ENCODE data around the gene SGPP2.

SGPP2 gene

DNA sequence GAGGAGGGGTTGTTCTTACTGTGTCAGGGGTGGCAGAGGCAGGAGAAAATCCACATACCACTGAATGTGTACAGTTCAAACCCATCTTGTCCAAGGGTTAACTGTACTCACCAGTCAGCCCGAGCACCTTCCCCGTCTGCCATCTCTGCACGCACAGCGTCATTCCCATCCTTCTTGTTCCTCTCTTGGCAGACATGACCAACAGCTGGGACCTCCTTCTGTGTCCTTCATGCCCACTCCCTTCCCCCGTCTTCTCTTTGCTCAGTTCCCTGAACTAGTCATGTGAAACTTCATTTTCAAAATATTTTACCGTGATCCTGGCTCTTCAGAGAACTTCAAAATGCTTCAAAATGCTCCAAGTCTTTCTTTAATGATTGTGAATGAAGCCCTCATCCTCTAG is 139.6 kb downstream of the SGPP2 start:
- Histone ChIP-seq H3K9me3 (no peaks in the 10 kb centered on the region), H3K27ac (no peak overlapping the region), H3K36me3 (peaks cover 6 to 19% (median 16%) of the 10 kb centered on the region in 3 donors), H3K4me3 (no peak overlapping the region), H3K27me3 (no peaks in the 10 kb centered on the region), H3K4me1 (no peaks in the 10 kb centered on the region)
- intact Hi-C loops (cut with DNase I; ENCODE audit: low total_unique reads), result loop anchor here (5.0 kb wide), 1 partner anchor 247 kb away; no protein-coding TSS in a partner anchor
- TF ChIP-seq, protein P1, sequence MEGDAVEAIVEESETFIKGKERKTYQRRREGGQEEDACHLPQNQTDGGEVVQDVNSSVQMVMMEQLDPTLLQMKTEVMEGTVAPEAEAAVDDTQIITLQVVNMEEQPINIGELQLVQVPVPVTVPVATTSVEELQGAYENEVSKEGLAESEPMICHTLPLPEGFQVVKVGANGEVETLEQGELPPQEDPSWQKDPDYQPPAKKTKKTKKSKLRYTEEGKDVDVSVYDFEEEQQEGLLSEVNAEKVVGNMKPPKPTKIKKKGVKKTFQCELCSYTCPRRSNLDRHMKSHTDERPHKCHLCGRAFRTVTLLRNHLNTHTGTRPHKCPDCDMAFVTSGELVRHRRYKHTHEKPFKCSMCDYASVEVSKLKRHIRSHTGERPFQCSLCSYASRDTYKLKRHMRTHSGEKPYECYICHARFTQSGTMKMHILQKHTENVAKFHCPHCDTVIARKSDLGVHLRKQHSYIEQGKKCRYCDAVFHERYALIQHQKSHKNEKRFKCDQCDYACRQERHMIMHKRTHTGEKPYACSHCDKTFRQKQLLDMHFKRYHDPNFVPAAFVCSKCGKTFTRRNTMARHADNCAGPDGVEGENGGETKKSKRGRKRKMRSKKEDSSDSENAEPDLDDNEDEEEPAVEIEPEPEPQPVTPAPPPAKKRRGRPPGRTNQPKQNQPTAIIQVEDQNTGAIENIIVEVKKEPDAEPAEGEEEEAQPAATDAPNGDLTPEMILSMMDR (IDR thresholded peaks at IDR 0.05), result no peak
- no peak for DNase-seq

DNA sequence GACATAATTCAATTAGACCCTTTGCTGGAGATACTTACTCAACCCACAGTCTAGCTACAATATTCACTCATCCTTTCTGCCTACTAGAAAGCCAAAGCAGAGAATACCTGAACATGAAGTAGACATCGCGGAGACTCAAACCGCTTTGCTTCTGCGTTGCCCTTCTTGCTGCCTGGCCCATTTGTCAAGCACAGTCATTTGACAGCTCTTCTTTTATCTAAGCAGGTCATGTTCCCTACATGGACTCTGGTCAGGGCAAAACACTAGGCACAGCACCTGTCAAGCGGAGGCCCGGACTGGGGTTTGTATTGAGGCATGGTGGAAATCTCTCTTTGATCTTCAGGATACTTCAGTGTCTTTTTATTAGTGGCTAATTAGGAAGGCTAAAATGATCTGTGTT is 141.9 kb downstream of the SGPP2 start:
- Histone ChIP-seq H3K4me3 (no peak overlapping the region), H3K36me3 (peaks cover 13 to 19% (median 17%) of the 10 kb centered on the region in 3 donors), H3K27ac (no peak overlapping the region), H3K9me3 (no peaks in the 10 kb centered on the region), H3K4me1 (no peaks in the 10 kb centered on the region), H3K27me3 (no peaks in the 10 kb centered on the region)
- intact Hi-C loops (cut with DNase I; ENCODE audit: low total_unique reads), result no loop called here
- TF ChIP-seq, protein P1 (IDR thresholded peaks at IDR 0.05), result no peak
- DNase-seq, result no peak

DNA sequence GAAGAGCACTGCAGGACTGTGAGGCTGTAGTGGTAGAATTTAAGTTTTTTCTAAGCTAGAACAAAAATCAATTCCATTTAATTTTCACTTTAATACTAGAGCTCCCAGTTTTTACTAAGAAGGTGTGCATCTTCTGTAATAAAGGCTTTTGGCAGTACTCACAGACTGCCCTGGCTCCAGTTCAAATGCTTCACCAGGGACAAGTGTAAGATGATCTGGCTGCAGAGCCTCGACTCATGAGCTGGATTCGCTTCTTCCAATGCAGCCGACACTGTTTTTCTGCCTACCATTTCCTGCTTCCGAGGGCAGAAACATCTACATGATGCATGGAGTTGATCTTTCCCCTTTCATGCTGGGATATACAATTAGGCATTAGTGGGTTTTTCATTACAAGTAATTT is 144.5 kb downstream of the SGPP2 start:
- TF ChIP-seq, protein P1 (IDR thresholded peaks at IDR 0.05), result no peak
- Histone ChIP-seq H3K27ac (no peak overlapping the region), H3K9me3 (no peaks in the 10 kb centered on the region), H3K36me3 (peaks cover 18 to 23% (median 19%) of the 10 kb centered on the region in 3 donors), H3K4me1 (peaks cover 0 to 21% (median 6%) of the 10 kb centered on the region in 4 donors), H3K4me3 (no peak overlapping the region), H3K27me3 (no peaks in the 10 kb centered on the region)
- intact Hi-C loops (cut with DNase I; ENCODE audit: low total_unique reads), result no loop called here
- DNase-seq, result no peak

DNA sequence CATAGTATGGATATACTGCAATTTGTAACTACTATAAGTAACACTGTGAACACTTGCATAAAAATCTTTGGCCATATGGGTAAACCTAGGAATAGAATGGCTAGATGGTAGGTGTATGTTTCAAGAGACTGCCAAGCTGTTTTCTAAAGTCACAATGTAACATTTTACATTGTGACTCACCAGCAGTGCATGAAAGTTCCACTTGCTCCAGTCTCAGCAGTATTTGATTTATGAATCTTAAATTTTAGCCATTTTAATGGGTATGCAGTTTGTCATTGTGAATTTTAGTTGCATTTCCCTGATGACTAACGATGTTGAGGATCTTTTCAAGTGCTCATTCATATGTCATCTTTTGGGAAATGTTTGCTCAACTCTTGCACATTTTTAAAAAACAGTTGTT is 145.5 kb downstream of the SGPP2 start:
- peaks cover 0 to 22% (median 6%) of the 10 kb centered on the region in 4 donors for H3K4me1 ChIP-seq
- TF ChIP-seq, protein P1 (IDR thresholded peaks at IDR 0.05), result no peak
- H3K9me3 ChIP-seq, result no peaks in the 10 kb centered on the region
- intact Hi-C loops (cut with DNase I; ENCODE audit: low total_unique reads), result no loop called here
- H3K36me3 ChIP-seq, result peaks cover 18 to 23% (median 19%) of the 10 kb centered on the region in 3 donors
- no peak overlapping the region for H3K27ac ChIP-seq
- DNase-seq, result no peak
- H3K4me3 ChIP-seq, result no peak overlapping the region
- H3K27me3 ChIP-seq, result no peaks in the 10 kb centered on the region

DNA sequence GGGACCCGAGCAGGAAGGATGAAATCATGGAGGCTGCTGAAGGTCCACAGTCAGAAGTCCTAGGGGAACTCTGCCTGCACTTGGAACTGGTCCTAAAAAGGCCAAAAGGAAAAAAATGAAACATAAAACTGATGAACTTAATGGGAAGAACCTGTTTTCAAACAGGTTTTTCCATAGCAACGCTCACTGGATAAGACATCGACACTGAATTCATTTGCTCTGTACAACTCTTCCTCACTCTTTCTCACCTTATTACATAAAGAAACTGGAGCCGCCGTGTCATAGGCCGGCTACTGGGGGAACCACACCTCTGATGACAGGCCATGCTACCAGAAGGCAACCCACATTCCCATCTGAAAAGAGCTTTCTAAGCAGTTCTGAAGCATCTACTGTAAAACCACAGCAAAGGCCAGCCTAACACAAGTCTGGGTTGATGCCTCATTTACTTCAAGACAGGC is 147.9 kb downstream of the SGPP2 start:
- DNase-seq, result no peak
- TF ChIP-seq, protein P1 (IDR thresholded peaks at IDR 0.05), result no peak

DNA sequence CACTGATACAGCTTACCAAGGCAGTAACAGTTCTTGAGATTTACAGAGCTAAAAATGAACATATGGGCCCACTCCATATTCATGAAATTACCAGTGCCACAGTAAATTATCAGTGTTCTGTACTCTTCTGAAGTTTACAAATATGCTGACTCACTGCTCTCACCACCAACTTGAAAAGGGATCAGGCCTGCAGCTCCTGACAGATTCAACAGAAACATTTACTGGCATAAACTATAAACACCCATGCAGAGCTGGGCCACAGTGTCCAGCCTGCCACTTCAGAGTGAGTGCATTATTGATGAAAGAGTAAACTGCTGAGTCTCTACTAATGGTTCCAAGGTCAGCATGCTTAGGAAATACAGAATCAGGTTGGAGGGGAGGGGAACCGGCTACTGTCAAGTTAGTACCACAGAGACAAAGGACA is 148.4 kb downstream of the SGPP2 start:
- Histone ChIP-seq H3K9me3 (no peaks in the 10 kb centered on the region), H3K36me3 (peaks cover 9 to 18% (median 13%) of the 10 kb centered on the region in 3 donors), H3K4me3 (no peak overlapping the region), H3K27ac (no peak overlapping the region), H3K4me1 (peaks cover 0 to 27% (median 6%) of the 10 kb centered on the region in 4 donors), H3K27me3 (no peaks in the 10 kb centered on the region)
- intact Hi-C loops (cut with DNase I; ENCODE audit: low total_unique reads), result no loop called here
- TF ChIP-seq, protein P1 (IDR thresholded peaks at IDR 0.05), result no peak
- no peak for DNase-seq

More for the DNA sequence above, 147.9 kb downstream of the SGPP2 start:
- no peaks in the 10 kb centered on the region for H3K27me3 ChIP-seq
- H3K36me3 ChIP-seq, result peaks cover 13 to 18% (median 14%) of the 10 kb centered on the region in 3 donors
- peaks cover 0 to 27% (median 6%) of the 10 kb centered on the region in 4 donors for H3K4me1 ChIP-seq
- no peak overlapping the region for H3K27ac ChIP-seq
- intact Hi-C loops (cut with DNase I; ENCODE audit: low total_unique reads), result no loop called here
- no peaks in the 10 kb centered on the region for H3K9me3 ChIP-seq
- no peak overlapping the region for H3K4me3 ChIP-seq

Measured in tibial artery (tissue), 4 donors.